T-helper 22 cell (primary cell): Measurements from ENCODE around the gene ATG7.
A peak's percentile ranks its signal among the peaks of the same experiment; 100 is the strongest.
"Not testable (repeated sequence)": the region's sequence is repeated elsewhere in the genome, so short reads cannot be mapped to it uniquely, and the experiment has no call there.

ENCODE experiments used
- DNase-seq: peaks from one replicate; pipeline ENCODE4 v3.0.0-alpha.2; 2020; ENCODE audit warnings: low read depth

ATG7 gene

GRCh38 chr3:11254876-11255275 lies 17.3 kb upstream of the ATG7 start:
- DNase-seq: no peak

- DNase-seq: not testable (repeated sequence)
Observed at GRCh38 chr3:11255537-11255936, 16.7 kb upstream of the ATG7 start.

DNA sequence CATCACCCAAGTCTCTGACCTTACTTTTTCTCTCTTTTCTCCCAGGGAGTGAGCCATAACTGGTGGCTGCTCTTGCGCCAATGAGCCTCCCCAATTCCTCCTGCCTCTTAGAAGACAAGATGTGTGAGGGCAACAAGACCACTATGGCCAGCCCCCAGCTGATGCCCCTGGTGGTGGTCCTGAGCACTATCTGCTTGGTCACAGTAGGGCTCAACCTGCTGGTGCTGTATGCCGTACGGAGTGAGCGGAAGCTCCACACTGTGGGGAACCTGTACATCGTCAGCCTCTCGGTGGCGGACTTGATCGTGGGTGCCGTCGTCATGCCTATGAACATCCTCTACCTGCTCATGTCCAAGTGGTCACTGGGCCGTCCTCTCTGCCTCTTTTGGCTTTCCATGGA lies 13.2 kb upstream of the ATG7 start:
- DNase-seq: no peak

DNA sequence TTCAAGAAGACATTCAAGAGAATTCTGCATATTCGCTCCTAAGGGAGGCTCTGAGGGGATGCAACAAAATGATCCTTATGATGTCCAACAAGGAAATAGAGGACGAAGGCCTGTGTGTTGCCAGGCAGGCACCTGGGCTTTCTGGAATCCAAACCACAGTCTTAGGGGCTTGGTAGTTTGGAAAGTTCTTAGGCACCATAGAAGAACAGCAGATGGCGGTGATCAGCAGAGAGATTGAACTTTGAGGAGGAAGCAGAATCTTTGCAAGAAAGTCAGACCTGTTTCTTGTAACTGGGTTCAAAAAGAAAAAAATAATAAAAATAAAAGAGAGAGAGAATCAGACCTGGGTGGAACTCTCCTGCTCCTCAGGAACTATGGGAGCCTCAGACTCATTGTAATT lies 11.7 kb upstream of the ATG7 start:
- no peak for DNase-seq

DNA sequence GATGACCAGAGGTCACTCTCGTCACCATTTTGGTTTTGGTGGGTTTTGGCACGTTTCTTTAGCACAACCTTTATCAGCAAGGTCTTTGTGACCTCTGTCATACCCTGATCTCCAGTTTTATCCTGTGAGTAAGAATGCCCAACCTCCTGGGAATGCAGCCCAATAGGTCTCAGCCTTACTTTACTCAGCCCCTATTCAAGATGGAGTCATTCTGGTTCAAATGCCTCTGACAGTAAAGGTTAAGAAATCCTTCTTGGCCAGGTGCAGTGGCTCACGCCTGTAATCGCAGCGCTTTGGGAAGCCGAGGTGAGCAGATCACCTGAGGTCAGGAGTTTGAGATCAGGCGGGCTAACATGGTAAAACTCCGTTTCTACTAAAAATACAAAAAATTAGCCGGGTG lies 3.2 kb upstream of the ATG7 start:
- DNase-seq: no peak

- no peak for DNase-seq
Observed at GRCh38 chr3:11272906-11273574, 843 bp downstream of the ATG7 start.

DNA sequence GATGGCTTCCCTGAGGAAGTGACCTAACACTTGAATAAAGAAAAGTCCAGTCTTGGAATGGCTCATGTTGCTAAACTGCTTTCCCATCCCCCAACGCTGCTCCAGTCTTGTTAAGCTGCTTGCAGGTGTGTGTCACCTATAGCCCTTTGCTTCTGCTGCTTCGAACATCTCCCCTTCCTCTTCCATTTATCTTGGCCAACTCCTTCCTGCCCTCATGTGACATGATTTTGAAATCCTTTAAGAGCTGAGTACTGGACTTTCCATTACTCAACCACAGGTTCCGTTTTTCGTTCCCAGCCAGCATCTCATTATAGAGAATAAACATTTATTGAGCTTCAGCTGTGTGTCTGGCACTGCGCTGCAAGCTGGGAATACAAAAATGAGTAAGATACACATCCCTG lies 1.7 kb downstream of the ATG7 start:
- no peak for DNase-seq

GRCh38 chr3:11274566-11275142 lies 2.5 kb downstream of the ATG7 start:
- DNase-seq: no peak

- no peak for DNase-seq
Observed at GRCh38 chr3:11275926-11276325, 3.7 kb downstream of the ATG7 start.

DNA sequence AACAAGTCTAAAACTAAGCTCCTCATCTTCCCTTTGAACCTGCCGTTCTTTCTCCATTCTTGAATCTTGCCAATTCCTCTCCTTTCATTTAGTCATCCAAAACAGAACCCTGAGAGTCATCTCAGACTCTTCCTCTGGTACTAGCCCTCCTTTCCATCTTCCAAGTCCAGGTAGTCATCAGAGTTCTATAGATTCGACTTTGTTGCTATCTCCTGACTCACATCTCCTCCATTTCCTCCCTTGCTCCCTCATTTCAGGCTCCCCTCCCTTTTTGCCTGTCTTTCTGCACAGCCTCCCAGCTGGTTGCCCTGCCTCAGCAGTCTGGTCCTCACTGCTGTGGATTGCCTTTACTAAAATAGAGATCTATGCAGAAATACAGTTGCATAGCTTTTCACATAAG lies 4.7 kb downstream of the ATG7 start:
- no peak for DNase-seq

DNA sequence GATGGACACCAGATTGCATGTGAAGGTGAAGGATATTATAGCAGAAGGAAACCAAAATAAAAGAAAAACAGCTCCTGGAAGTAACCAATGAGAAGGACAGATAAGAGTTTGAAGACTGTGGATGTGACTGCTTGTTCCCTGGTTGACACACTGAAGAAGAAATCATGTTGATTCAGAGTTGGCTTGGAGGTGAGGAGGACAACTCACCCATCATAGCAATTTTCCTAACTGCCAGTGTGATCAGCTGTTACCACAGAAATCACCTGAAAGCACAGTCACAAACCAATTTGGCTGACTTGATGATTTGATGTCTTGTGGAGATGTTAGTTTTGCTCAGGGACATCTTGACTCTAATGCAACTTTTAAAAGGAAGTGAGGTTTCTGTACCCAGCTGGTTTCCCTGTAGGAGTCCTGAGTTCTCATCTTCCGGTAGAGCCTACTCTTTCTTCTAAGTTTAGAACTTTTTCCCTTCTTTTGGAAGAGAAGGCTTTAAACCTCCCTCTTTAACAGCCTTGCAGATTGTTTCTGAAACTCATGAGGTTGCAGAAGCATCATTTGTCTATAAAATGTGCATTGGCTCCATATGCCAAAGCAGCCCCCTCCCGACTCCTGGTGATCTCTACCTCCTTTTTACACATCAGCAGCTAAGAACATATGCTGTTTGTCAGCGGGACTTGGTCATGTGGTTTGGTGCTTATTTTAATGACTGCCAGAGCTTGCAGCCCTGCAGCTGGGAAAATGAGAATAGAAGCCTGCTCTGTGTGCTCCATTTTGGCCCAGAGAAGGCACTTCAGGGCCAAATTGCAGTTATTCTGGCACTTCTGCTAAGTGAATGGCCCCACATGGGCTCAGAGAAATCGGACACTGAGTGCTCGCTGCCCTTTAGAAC lies 10.3 kb downstream of the ATG7 start:
- no peak for DNase-seq

GRCh38 chr3:11283139-11283475 lies 10.9 kb downstream of the ATG7 start:
- no peak for DNase-seq

GRCh38 chr3:11284011-11284410 lies 11.8 kb downstream of the ATG7 start:
- no peak for DNase-seq

DNA sequence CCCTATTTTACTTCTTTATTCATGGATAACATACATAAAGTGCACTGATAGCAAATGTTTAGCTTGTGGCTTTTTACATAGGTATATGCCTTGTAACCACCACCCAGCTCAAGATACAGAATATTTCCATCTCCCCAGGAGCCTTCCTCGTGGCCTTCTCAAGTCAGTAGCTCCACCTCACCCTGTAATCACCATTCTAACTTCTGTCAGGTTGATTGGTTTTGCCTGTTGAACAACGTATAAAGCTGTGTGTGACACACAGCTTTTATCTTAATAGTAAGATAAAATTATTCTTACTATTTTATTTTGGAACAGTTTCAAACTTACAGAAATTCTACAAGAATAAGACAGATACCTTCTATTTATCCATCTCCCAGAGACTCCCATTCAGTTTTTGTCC lies 13.3 kb downstream of the ATG7 start:
- no peak for DNase-seq

DNA sequence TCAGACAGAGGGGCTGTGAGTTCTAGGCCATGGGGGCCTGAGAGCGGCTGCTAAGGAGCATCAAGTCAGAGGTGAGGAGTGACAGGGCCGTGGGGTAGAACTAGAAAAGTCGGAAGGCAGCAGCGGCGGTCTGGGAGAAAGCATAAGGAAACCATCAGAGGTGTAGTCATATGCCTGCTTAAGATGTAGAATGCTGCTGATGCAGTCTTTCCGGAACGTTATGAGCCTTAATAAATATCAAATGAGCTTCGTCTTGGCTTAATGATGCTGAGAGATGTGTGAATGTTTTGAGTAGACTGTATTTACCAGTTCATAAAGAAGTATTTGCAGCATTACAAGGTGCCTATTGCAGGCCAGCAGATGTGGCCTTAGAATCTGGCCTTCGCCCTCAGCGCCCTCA lies 15.2 kb downstream of the ATG7 start:
- DNase-seq: no peak

DNA sequence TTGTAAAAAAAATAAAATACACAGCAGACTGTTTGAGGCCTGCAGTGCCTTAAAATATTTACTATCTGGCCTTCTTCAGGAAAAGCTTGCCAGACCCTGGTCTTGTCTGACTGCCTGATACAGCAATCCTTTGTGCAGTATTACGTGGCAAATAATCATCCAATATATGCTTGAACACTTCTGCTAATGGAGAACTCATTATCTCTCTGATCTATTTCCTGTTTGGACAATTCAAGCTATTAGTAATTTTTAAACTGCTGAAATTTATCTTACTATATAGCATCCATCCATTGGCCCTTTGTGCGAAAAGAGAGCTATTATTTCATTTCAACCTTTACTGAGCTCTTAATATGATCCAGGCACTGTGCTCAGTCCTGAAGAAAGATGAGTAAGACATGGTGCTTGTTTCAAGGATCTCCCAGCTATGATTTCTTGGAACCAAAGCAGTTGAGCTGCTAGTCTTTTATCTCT lies 15.9 kb downstream of the ATG7 start:
- DNase-seq: no peak

GRCh38 chr3:11288786-11289637 lies 16.8 kb downstream of the ATG7 start:
- no peak for DNase-seq

- DNase-seq: no peak
Observed at GRCh38 chr3:11289864-11290263, 17.7 kb downstream of the ATG7 start.

DNA sequence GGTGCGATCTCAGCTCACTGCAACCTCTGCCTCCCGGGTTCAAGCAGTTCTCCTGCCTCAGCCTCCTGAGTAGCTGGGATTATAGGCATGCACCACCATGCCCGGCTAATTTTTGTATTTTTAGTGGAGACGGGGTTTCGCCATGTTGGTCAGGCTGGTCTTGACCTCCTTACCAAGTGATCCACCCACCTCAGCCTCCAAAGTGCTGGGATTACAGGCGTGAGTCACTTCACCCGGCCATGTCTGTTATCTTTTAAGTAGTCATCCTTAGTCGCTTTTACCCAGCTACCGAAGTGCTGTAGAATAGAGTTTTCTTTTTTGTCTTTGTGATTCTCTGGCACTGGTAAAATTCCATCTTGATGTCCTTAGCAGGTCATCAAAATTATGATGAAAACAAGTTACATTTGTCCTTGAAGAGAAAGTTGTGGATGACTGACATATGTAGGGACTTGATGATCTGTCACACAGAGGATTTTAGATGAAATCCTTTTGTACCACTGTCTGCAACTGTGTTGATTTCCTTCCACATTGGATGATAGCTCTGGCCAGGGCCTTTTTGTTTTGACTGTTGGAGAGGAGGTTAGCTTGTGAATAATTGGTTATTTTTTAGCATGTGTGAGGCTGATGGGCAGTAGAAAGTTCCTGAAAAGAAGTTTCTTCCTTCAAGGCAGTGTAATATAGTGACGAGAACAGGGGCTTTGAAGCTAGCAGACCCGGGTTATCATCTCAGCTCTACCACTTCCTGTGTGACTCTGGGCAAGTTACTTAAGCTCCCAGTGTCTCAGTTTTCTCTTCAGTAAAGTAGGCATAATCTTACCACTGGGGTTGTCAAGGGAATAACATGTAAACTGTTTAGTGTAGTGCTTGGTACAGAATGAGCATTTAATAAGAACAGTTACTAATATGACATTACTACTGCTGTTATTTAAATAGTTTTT lies 18.8 kb downstream of the ATG7 start:
- peak; percentile 14 for DNase-seq

DNA sequence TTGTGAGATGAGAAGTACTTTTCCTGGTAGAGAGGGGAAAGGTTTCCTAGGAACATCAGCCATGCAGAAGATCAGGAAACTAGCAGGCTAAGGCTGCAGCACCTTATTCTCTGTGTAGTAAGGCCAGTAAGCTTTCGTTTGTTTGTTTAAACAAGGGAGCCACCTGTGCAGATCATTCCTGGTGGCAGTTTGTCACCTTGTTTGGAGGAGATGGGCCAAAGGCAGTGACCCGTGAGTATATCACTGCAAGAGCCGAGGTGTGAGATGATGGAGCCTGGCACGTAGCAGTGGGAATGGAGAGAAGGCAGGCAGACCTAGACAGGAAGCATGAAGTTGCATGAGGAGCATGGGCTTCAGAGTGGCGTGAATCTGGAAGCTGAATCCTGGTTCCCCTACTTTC lies 19.6 kb downstream of the ATG7 start:
- no peak for DNase-seq

DNA sequence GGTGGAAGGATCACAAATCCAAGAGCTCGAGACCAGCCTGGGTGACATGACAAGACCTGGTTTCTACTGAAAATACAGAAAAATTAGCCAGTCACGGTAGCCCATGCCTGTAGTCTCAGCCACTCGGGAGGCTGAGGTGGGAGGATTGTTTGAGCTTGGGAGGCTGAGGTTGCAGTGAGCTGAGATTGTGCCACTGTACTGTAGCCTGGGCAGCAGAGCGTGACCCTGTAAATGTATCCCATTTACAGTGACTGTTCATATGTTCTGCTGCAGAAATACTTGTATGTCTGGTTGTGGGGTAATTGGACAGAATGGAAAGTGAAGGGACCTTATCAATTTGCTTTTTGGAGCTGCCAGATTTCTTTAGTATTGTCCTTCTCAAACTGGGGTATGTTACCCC lies 24.9 kb downstream of the ATG7 start:
- DNase-seq: no peak
